Endometrial microvascular endothelial cells (primary cell): Measurements from ENCODE around the gene CD8B. TPM values are rescaled to one million over a fixed set of nuclear protein-coding genes. Genes with fewer than 3 reads are reported as not detected.
"Not testable (repeated sequence)": the region's sequence is repeated elsewhere in the genome, so short reads cannot be mapped to it uniquely, and the experiment has no call there.

Experiments
- in situ Hi-C: cut with HindIII; loops from 2 replicates; pipeline ENCODE4 v1.10.0; 2017; ENCODE audit warnings: low sequenced_read_pairs, low pct_unique_long_range_greater_than_20kb; ENCODE audit errors: inconsistent ontology term
- total RNA-seq: library from RNA; depleted of rRNA; stranded (reverse); fragments of >200 nt; gene quantifications from one replicate; pipeline ENCODE4 v1.2.3, GENCODE V29; 2015; ENCODE audit errors: inconsistent ontology term

The CD8B gene
- total RNA-seq = not detected

- in situ Hi-C loops = not testable (repeated sequence)
These were observed at the start of gene CD8B for GRCh38 chr2:86861628-86862379. TSS of gene CD8B (minus strand) at chr2:86861886. CDS start at chr2:86861865, 21 bp downstream.

GRCh38 chr2:86905868-86906267 is 44.2 kb upstream of the CD8B start:
- in situ Hi-C loops = not testable (repeated sequence)

DNA sequence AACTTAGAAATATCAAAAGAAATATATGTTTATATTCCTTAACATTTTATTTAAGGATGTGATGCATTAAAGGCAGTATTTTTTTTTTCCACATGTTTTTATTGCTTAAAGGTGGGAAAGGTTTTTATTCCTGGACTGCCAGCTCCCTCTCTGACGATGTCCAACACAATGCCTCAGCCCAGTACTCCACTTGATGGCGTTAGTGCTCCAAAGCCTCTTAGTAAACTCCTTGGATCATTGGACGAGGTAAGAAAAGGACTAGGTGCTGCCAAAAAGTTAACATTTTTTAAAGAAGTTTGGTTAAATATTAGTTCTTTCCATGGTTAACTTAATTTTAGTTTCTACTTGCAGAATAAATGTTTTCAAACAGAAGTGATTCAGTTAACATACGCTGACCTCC is 39.0 kb upstream of the CD8B start:
- in situ Hi-C loops = not testable (repeated sequence)

DNA sequence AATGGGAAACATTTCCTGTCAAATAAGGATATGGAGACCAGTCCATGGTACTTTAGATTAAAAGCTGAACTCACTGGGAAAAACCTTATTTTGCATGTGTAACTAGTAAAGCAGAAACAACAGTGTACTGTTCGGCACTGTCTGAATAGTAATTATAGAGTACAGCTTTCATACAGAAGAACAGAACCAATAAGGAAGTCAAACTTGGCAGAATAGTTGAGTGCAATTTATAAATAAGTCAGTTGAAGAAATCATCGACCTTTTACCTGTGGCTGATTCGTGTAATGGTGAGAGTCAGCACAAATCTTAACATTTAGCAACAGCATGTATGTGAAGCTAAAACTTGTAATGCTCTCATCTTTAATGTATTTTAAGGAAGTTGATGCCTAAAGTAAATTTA is 24.3 kb upstream of the CD8B start:
- in situ Hi-C loops = not testable (repeated sequence)

DNA sequence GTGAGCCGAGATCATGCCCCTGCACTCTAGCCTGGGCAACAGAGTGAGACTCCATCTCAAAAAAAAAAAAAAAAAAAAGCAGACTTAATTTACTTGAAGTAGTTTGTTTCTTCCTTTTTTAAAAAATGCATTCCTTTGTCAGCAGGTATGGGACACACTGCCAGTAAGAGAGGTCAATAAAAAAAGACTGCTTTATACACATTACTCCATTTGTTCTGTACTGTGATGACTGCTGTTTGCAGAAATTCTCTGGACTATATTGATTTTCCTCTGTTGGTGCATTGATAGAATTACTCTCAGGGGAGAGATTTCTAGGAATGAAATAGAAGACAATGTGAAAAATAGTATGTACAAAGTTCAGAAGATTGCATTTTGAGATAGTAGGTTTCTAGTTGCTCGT is 21.2 kb upstream of the CD8B start:
- in situ Hi-C loops = not testable (repeated sequence)

DNA sequence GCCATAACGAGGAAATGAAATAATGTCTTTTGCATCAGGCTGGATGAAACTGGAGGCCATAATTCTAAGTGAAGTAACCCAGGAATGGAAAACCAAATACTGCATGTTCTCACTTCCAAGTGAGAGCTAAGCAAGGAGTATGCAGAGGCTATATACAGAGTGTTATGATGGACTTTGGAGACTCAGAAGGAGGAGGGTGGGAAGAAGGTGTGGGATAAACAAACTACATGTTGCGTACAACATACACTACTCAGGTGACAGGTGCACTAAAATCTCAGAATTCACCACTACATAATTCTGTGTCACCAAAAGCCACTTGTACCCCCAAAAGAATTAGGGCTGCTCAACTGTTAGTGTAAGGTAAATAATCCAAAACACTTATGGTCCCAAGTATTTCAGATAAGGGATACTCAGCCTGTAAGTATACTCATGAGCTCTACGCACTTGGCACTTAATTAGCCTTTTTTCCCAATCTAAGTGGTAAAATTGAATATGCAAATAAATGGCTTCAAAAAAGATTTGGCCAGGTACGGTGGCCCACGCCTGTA is 20.5 kb upstream of the CD8B start:
- in situ Hi-C loops = not testable (repeated sequence)

DNA sequence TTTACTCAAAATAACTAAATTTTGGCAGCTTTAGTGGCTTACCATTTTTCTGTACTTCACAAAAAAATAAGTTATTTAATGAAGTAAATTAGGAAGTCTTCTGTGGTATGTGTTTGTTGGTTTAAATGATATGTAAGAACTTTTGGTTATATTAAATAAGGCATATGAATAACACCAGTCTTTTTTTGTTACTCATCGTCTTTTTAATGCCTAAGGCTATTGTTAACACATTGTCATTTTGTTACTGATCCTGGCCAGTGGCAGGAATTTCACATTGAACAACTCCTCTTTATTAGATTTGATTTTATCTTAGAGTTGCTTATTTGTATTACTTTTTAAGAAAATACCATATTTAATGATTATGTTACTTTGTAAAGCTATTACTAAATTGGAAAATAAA is 17.3 kb upstream of the CD8B start:
- in situ Hi-C loops = not testable (repeated sequence)

DNA sequence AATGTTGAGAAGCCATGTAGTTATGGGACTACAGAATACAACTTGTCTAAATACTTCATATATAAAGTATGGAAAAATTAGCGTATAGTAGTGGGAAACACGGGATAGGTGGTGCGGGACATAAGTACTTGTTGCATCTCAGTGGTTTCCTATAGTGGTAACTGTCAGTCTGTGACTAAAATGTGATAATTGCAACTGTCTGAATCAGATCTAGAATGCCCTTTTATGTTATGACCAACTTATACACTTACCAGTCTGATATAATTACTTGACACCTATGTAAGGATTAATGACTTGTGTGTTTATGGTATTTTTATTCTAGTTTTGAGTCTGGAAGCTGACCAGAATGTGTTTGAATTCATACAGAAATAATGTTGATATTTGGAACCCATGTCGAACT is 9.3 kb upstream of the CD8B start:
- in situ Hi-C loops = not testable (repeated sequence)

- in situ Hi-C loops = not testable (repeated sequence)
These were observed 7.3 kb upstream of the CD8B start for GRCh38 chr2:86868895-86869468.

DNA sequence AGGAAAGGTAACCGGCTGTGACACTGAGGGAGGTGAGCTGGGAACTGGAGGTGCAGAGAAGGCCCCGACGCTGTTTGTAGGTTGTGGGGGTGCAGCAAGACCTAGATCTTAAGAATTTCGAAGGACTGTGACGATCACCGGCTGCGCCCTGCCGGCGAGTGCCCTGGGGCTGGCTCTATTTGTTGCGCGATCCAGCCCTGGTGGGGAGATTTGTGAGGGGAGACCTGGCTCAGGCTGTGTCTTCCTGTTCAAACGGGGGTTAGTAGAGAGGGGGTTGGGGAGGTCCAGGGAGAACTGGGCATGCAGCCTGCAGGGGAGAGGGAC is 656 bp upstream of the CD8B start:
- in situ Hi-C loops = not testable (repeated sequence)

DNA sequence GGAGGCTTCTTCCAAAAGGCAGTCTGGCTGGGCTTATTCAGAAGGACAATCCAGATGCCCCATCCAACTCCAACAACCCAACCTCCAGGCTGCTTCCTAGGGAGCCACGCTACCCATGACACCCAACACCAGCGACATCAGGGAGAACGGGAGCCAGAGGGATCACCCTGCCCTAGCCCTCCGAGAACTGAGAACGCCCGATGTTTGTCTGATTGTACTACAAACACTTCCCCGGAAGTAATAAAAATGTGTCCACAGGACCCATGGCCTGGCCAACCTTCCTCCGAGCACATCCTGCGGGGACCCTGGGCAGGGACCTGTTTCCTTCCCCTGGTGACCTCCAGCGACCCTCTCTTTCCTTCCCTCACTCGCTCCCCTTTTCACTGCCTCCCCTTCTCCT is 511 bp downstream of the CD8B start:
- in situ Hi-C loops = not testable (repeated sequence)

GRCh38 chr2:86860573-86860972 is 1.1 kb downstream of the CD8B start:
- in situ Hi-C loops = not testable (repeated sequence)

- in situ Hi-C loops = not testable (repeated sequence)
These were observed 4.0 kb downstream of the CD8B start for GRCh38 chr2:86857688-86858087.

DNA sequence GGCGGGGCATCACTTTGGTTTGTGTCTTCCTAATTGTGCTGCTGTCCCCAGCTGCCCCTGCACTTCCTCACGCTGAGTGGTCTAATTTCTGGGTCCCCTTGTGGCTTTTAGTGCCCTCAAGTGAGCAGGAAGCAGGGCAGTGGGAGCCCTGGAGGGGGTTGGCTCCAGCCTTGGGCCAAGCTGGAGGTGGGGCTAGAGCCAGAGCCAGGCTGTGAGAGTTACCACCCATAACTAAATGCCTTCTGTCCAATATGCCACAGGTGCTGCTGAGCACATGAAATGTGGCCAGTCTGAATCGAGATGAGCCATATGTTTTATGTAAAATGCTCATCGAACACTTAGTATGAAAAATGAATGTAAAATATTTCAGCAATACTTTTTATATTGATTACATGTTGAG is 5.2 kb downstream of the CD8B start:
- in situ Hi-C loops = not testable (repeated sequence)

DNA sequence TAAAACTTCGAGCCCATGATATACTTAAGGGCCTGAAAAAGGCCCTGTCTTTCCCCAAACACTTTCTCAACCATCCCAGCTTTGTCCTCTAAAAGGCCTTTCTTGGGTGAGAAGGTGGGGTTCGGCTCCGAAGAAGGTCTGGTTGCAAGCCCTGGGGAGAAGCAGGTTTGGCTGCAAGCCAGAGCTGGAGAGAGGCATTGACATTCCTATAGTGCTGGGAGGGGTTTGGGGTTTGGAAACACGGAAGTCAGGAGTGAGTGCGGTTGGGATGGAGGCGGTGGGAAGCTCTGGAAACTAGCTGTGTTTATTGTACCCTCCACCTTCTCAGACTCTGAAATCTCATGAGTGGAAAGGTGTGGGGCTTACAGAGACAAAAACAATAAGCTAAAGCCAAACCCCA is 5.7 kb downstream of the CD8B start:
- in situ Hi-C loops = not testable (repeated sequence)

DNA sequence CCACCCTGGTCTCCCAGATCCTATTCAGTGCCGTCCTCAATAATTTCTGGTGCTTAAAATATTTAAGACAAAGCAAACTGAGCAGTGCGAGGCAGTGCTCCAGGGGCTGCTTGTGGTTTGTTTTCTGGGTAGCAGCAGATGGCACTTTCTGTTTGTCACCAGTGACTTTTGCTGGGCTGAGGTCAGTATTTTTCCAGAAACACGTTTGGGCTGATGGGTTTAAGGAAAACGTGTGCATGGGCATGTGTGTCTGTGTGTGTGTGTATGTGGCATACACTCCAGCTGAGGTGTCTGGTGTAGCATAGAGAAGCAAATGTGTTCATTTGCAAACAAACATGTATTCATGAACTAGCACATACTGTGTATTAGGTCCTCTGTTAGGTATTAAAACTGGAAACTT is 10.1 kb downstream of the CD8B start:
- in situ Hi-C loops = not testable (repeated sequence)

GRCh38 chr2:86842607-86843234 is 19.0 kb downstream of the CD8B start:
- in situ Hi-C loops = not testable (repeated sequence)

DNA sequence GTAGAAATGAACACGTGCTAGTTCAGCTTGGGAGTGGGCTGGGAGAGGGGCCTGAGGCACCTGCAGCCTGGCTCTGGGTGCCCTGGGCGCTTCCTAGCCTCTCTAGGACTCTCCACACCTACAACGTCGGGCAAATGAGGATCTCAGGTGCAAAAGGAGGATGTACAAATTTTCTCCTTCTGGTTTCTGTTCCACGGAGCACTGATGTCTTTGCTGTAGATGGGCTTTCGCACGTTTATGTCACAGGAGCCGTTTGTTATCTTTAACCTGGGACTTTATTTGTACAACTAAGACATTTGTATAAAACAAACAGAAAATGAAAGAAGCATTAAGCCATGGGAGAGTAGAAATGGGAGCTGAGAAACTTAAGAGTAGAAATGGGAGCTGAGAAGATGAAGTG is 20.4 kb downstream of the CD8B start:
- in situ Hi-C loops = not testable (repeated sequence)

- in situ Hi-C loops = not testable (repeated sequence)
These were observed 21.7 kb downstream of the CD8B start for GRCh38 chr2:86839871-86840548.
